Psoas muscle (tissue), 8 donors: ENCODE data around the gene MT1M. TPM values are rescaled to one million over a fixed set of nuclear protein-coding genes. Genes with fewer than 3 reads are reported as not detected.
A peak's percentile ranks its signal among the peaks of the same experiment; 100 is the strongest.
"Not testable (repeated sequence)": the region's sequence is repeated elsewhere in the genome, so short reads cannot be mapped to it uniquely, and the experiment has no call there.

Source experiments
- ATAC-seq, 4 donors: fragments of 200-7000 bp; cut with Tn5 transposase; one replicate each; pipeline ENCODE4 v1.9.1; 2020; ENCODE audit warnings: moderate library complexity in 3 of 4, mild to moderate bottlenecking in 2 of 4
- DNase-seq, 2 donors: peaks; one replicate each; pipeline ENCODE4 v3.0.0-alpha.2; 2020
- H3K27ac ChIP-seq: fragments of 200-600 bp; one replicate; pipeline ENCODE4 v1.8.0; 2022
- H3K27me3 ChIP-seq, 3 donors: fragments of 200-600 bp in 1 of 3; one replicate each; pipeline versions ENCODE4 v1.6.1 to v1.8.0; 2013 to 2022; ENCODE audit warnings: low read length in 2 of 3, mild to moderate bottlenecking in 2 of 3, moderate library complexity in 1 of 3; ENCODE audit not compliant: insufficient read depth in 3 of 3
- H3K36me3 ChIP-seq, 2 donors: fragments of 200-600 bp in 1 of 2; one replicate each; pipeline versions ENCODE4 v1.6.1 to v1.8.0; 2013 to 2022; ENCODE audit warnings: low read depth in 1 of 2, mild to moderate bottlenecking in 1 of 2, moderate library complexity in 1 of 2; ENCODE audit not compliant: insufficient read depth in 1 of 2
- H3K4me1 ChIP-seq: fragments of 200-600 bp; one replicate; pipeline ENCODE4 v1.8.0; 2022
- H3K4me3 ChIP-seq: fragments of 200-600 bp; one replicate; pipeline ENCODE4 v1.8.0; 2022; ENCODE audit warnings: mild to moderate bottlenecking
- H3K9me3 ChIP-seq: fragments of 200-600 bp; one replicate; pipeline ENCODE4 v1.8.0; 2022
- WGBS, 3 donors: extraction: QIAGEN DNeasy Blood & Tissue Kit; methylation state at CpG; one replicate each; pipeline versions ENCODE4 v1.1.6 to v1.1.7; 2013; 5-methylcytosine and 5-hydroxymethylcytosine counted together
- intact Hi-C, 2 donors: fragments of 100-400 bp; cut with DNase I; formaldehyde crosslinking; loops; one replicate each; pipeline versions ENCODE4 v1.11.0 to v1.14.2; 2022
- polyA plus RNA-seq, 3 donors: library from polyadenylated mRNA; stranded (reverse); fragments of 200-250 nt; gene quantifications; one replicate each; pipeline ENCODE4 v1.2.3, GENCODE V29; 2013
- total RNA-seq, 4 donors: library from RNA; stranded (reverse); fragmentation: NEBNext Ultra II Directional in 2 of 4; extraction: Animal tissue kit (Norgen Biotek cat#: 25700) in 2 of 4; gene quantifications; one replicate each; pipeline versions ENCODE4 v1.2.1 to v1.2.4, GENCODE V29; 2021 to 2023
- TF ChIP-seq, protein P1 (sequence below): fragments of 200-600 bp; IDR thresholded peaks from one replicate; pipeline ENCODE4 v1.8.0; 2022; ENCODE audit warnings: antibody characterized with exemption
- donor health status: healthy with polysubstance abuse.
- donor health status: DM: no; HTN: no; CAD: no; lungs with moderate emphysema.
- donor health status: Bipolar disorder and iron deficiency.
- donor health status: healthy.
- donor health status: DM: yes; HTN: yes; CAD: no.
- donor health status: DM: no; HTN: no; CAD: no.
- donor health status: DM: no; HTN: no; CAD: no.
- donor health status: DM: yes; HTN: yes; CAD: no.

The MT1M gene
- total and polyA plus RNA-seq, 7 donors = 1.4 to 569 (median 22.8) TPM

DNA sequence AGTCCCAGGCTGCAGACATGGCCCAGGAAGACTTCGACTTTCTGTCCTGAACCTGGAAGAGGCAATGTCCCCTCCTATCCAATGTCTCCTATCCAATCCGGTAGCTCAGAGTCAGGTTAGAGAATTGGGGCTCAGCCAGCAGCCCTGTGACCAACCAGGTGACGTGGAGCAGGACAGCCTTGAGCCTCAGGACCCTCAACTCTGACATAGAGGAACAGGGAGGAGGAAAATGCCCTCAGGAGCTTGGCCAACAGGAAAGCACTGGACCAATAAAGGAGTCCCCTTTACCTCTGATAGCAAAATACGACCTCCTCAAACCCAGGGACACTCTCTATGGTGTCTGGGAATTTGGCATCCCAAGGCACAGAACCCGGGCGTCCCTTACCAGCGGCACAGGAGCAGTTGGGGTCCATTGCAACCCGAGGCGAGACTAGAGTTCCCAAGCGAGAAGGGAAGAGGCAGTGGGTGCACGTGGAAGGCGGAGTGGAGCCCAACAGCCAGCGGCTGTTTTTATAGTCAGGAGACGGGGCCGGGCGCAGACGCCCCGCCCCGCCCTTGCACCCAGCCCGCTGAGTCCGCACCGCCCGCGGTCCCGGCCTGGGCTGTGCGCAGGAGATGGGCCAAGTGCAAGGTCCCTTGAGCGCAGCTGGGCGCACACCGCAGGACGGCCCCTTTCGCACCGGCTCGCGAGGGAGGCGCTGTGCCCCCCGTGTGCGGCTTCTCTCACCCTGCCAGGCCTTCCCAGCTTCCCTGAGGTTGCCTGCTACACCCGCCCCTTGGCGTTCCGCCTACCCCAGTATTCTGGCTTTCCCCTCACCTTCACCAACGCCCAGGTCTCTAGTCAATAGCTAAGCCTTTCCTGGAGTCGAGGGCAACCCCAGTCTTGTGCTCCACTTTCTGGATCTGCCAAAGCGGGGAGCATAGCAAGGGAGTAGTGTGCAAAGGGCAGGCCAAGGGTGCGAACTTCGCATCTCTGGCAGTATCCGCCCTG, 35.4 kb downstream of the MT1M start, which contains the start of gene MT1G:
Gene MT1G, minus strand, starts transcription at position 485 of the 991 bp plus-strand sequence. Its CDS starts 72 bp downstream, at position 413.
- TF ChIP-seq, protein P1, sequence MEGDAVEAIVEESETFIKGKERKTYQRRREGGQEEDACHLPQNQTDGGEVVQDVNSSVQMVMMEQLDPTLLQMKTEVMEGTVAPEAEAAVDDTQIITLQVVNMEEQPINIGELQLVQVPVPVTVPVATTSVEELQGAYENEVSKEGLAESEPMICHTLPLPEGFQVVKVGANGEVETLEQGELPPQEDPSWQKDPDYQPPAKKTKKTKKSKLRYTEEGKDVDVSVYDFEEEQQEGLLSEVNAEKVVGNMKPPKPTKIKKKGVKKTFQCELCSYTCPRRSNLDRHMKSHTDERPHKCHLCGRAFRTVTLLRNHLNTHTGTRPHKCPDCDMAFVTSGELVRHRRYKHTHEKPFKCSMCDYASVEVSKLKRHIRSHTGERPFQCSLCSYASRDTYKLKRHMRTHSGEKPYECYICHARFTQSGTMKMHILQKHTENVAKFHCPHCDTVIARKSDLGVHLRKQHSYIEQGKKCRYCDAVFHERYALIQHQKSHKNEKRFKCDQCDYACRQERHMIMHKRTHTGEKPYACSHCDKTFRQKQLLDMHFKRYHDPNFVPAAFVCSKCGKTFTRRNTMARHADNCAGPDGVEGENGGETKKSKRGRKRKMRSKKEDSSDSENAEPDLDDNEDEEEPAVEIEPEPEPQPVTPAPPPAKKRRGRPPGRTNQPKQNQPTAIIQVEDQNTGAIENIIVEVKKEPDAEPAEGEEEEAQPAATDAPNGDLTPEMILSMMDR = no peak
- Histone ChIP-seq H3K4me1 (no peaks in the 10 kb centered on the region), H3K27ac (no peak within 1 kb of the TSS), H3K9me3 (no peaks in the 10 kb centered on the region), H3K27me3 (peaks cover 2 to 55% (median 4%) of the 10 kb centered on the region in 3 donors), H3K4me3 (peak within 1 kb of the TSS; percentile 30), H3K36me3 (no peaks in the 10 kb centered on the region)
- intact Hi-C loops = no loop called here
- peak; percentile 72 to 78 (median 76) for ATAC-seq
- WGBS, 3 donors = 21 to 24% (median 22%) methylated on average over 38 to 46 of the region's 46 CpGs
- peak; percentile 68 to 78 for DNase-seq

DNA sequence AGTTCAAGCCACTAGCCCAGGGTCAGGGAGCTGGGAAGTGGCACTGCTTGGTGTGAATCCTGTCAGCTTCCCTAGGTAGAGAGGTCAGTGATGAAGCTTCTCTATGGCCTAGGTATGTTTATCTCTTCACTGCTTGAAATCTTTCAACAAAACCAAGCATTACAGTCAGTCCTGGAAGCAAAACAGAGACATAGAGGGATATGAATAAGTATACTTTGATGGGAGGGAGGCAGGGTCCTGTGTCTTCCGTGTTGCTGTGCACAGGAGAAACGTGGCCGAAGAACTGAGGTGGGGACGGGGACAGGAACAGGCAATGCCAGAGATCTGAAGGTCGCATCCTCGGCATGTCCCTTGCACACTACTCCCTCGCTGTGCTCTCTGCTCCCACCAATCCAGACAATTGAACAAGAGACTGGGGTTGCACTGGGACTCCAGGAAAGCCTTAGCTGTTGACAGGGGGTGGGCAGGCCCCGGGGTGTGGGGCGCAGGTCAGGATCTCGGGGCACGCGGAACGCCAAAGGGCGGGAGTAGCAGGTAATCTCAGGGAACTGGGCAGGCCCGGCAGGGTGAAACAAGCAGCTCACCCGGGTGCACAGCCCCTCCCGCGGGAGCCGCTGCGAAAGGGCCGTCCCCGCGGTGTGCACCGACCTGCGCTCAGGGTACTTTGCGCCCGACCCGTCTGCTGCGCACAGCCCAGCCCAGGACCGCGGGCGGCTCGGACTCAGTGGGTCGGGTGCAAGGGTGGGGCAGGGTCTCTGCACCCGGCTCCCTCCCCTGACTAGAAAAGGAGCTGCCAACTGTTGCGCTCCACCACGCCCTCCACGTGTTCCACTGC, 36.8 kb downstream of the MT1M start, which contains the start of gene MT1H:
Gene MT1H, plus strand, starts transcription at position 810 of the 835 bp plus-strand sequence. CDS start 71 bp downstream, outside the sequence.
- H3K27ac ChIP-seq = no peak within 1 kb of the TSS
- H3K4me3 ChIP-seq = no peak within 1 kb of the TSS
- H3K36me3 ChIP-seq = no peaks in the 10 kb centered on the region
- intact Hi-C loops = no loop called here
- ATAC-seq (no peak), DNase-seq (no peak)
- TF ChIP-seq, protein P1 = no peak
- no peaks in the 10 kb centered on the region for H3K9me3 ChIP-seq
- 40 to 46% (median 44%) methylated on average over 34 to 38 of the region's 38 CpGs for WGBS, 3 donors
- H3K27me3 ChIP-seq = peaks cover 0 to 46% (median 4%) of the 10 kb centered on the region in 3 donors
- H3K4me1 ChIP-seq = no peaks in the 10 kb centered on the region

- no peaks in the 10 kb centered on the region for H3K4me1 ChIP-seq
- TF ChIP-seq, protein P1 = no peak
- 41 to 43% (median 42%) methylated on average over 19 of the region's 19 CpGs for WGBS, 3 donors
- no peak overlapping the region for H3K4me3 ChIP-seq
- no peak for ATAC-seq
- no peaks in the 10 kb centered on the region for H3K36me3 ChIP-seq
- peaks cover 0 to 45% (median 4%) of the 10 kb centered on the region in 3 donors for H3K27me3 ChIP-seq
- intact Hi-C loops = loop anchor here in 1 of 2 donors (5.0 kb wide), 1 partner anchor 38 kb away; the partner anchor contains the start of gene MT1M
- H3K27ac ChIP-seq = no peak overlapping the region
- no peak for DNase-seq
- no peaks in the 10 kb centered on the region for H3K9me3 ChIP-seq
These were observed 37.6 kb downstream of the MT1M start for GRCh38 chr16:56669840-56670619.

GRCh38 chr16:56670620-56670934, 38.1 kb downstream of the MT1M start:
- no peak for ATAC-seq
- Histone ChIP-seq H3K4me3 (no peak overlapping the region), H3K27ac (no peak overlapping the region), H3K36me3 (no peaks in the 10 kb centered on the region), H3K27me3 (peaks cover 0 to 45% (median 4%) of the 10 kb centered on the region in 3 donors), H3K9me3 (no peaks in the 10 kb centered on the region), H3K4me1 (no peaks in the 10 kb centered on the region)
- TF ChIP-seq, protein P1 = no peak
- intact Hi-C loops = loop anchor here in 1 of 2 donors (5.0 kb wide), 1 partner anchor 38 kb away; the partner anchor contains the start of gene MT1M
- no peak for DNase-seq
- WGBS, 3 donors = 56 to 72% (median 68%) methylated on average over 2 of the region's 2 CpGs

- H3K27me3 ChIP-seq = peaks cover 0 to 48% (median 4%) of the 10 kb centered on the region in 3 donors
- peak in 1 of 4 donors; percentile 14 for ATAC-seq
- H3K9me3 ChIP-seq, DNase-seq, H3K4me3 ChIP-seq, H3K4me1 ChIP-seq, H3K36me3 ChIP-seq, H3K27ac ChIP-seq: not testable (repeated sequence)
- intact Hi-C loops = loop anchor here in 1 of 2 donors (2.0 to 5.0 kb wide), 3 partner anchors 31 to 69 kb away; partner anchors contain the start of gene MT1M
- 44 to 73% (median 58%) methylated on average over 2 of the region's 2 CpGs for WGBS, 3 donors
These were observed 39.2 kb downstream of the MT1M start for GRCh38 chr16:56671691-56672090.

- H3K27me3 ChIP-seq = peaks cover 0 to 44% (median 4%) of the 10 kb centered on the region in 3 donors
- H3K27ac ChIP-seq, ATAC-seq, DNase-seq, H3K4me1 ChIP-seq, H3K36me3 ChIP-seq, H3K4me3 ChIP-seq, H3K9me3 ChIP-seq: not testable (repeated sequence)
- 80 to 98% (median 97%) methylated on average over 3 of the region's 3 CpGs for WGBS, 3 donors
- intact Hi-C loops = loop anchor here in 1 of 2 donors (2.0 to 5.0 kb wide), 3 partner anchors 31 to 69 kb away; partner anchors contain the start of gene MT1M
These were observed 39.7 kb downstream of the MT1M start for GRCh38 chr16:56672171-56672570.
